DND-41 (cell line): ENCODE results near the gene SH2B3.

Source experiments
- CTCF ChIP-seq: IDR thresholded peaks from 2 replicates; pipeline ENCODE4 v1.5.1; 2012; ENCODE audit warnings: borderline replicate concordance, low read length, moderate library complexity, mild to moderate bottlenecking; ENCODE audit not compliant: poor library complexity, severe bottlenecking; ENCODE audit errors: extremely low read depth
- EZH2 ChIP-seq: IDR thresholded peaks from 3 replicates; pipeline ENCODE4 v1.6.1; 2012; ENCODE audit warnings: borderline replicate concordance, low read depth, mild to moderate bottlenecking, moderate library complexity, low read length, inconsistent platforms; ENCODE audit not compliant: severe bottlenecking

- TF ChIP-seq EZH2 (no peak), CTCF (no peak)
Measured at GRCh38 chr12:111431772-111432171, 26.0 kb downstream of the SH2B3 start.
